ENCODE measurements around the gene ENO3. TPM values are rescaled to one million over a fixed set of nuclear protein-coding genes. Genes with fewer than 3 reads are reported as not detected.
A peak's percentile ranks its signal among the peaks of the same experiment; 100 is the strongest.

ENO3 gene
- total RNA-seq, 2 experiments from 2014 or later = 14.6 to 79.4 TPM

- TF ChIP-seq, protein P1, sequence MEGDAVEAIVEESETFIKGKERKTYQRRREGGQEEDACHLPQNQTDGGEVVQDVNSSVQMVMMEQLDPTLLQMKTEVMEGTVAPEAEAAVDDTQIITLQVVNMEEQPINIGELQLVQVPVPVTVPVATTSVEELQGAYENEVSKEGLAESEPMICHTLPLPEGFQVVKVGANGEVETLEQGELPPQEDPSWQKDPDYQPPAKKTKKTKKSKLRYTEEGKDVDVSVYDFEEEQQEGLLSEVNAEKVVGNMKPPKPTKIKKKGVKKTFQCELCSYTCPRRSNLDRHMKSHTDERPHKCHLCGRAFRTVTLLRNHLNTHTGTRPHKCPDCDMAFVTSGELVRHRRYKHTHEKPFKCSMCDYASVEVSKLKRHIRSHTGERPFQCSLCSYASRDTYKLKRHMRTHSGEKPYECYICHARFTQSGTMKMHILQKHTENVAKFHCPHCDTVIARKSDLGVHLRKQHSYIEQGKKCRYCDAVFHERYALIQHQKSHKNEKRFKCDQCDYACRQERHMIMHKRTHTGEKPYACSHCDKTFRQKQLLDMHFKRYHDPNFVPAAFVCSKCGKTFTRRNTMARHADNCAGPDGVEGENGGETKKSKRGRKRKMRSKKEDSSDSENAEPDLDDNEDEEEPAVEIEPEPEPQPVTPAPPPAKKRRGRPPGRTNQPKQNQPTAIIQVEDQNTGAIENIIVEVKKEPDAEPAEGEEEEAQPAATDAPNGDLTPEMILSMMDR (conservative IDR thresholded peaks at IDR 0.05; ENCODE audit: low read length) = no peak
- TF ChIP-seq EZH2phosphoT487 (IDR thresholded peaks at IDR 0.05; ENCODE audit: borderline replicate concordance, low read depth, low read length) = no peak
- Histone ChIP-seq H3K36me3 (ENCODE audit: insufficient read depth, low read length) (peaks cover 73% of the 10 kb centered on the region), H3K4me3 (ENCODE audit: low read depth, low read length, poor library complexity, severe bottlenecking) (peak overlapping the region; percentile 100), H3K4me2 (ENCODE audit: low read length) (peak overlapping the region; percentile 97), H3K4me1 (ENCODE audit: insufficient read depth, low read length, poor library complexity, severe bottlenecking) (peaks cover 66% of the 10 kb centered on the region), H3K79me2 (ENCODE audit: insufficient read depth, low read depth, low read length) (peaks cover 69% of the 10 kb centered on the region), H4K20me1 (ENCODE audit: insufficient read depth, low read length) (peaks cover 19% of the 10 kb centered on the region), H2AFZ (ENCODE audit: low read length) (no peak overlapping the region), H3K27ac (ENCODE audit: low read depth, low read length, poor library complexity, severe bottlenecking) (peak overlapping the region; percentile 99), H3K9me3 (ENCODE audit: low read length) (no peaks in the 10 kb centered on the region), H3K9me2 (ENCODE audit: insufficient read depth, low read length) (no peaks in the 10 kb centered on the region)
- no peak for DNase-seq (ENCODE audit: low spot score)
- ChIA-PET CTCF (ENCODE audit: unreplicated experiment) (no interaction called here), POLR2A (interaction anchor here (1.5 kb wide), 1 partner anchor 41 kb away, joined by 3 read pairs; no protein-coding TSS in a partner anchor)
- intact Hi-C loops (cut with micrococcal nuclease; ENCODE audit: unreplicated experiment) = loop anchor here (10.0 kb wide), 1 partner anchor 249 kb away; the partner anchor contains the start of gene ZNF594
- BruUV-seq (replicated peaks) = no TSS peak
Measured at GRCh38 chr17:4945944-4946280, 5.0 kb upstream of the ENO3 start.

- Histone ChIP-seq H3K4me3 (ENCODE audit: low read depth, low read length, poor library complexity, severe bottlenecking) (peak overlapping the region; percentile 100), H4K20me1 (ENCODE audit: insufficient read depth, low read length) (peaks cover 19% of the 10 kb centered on the region), H3K9me3 (ENCODE audit: low read length) (no peaks in the 10 kb centered on the region), H3K4me2 (ENCODE audit: low read length) (peak overlapping the region; percentile 97), H3K4me1 (ENCODE audit: insufficient read depth, low read length, poor library complexity, severe bottlenecking) (peaks cover 68% of the 10 kb centered on the region), H2AFZ (ENCODE audit: low read length) (no peak overlapping the region), H3K79me2 (ENCODE audit: insufficient read depth, low read depth, low read length) (peaks cover 64% of the 10 kb centered on the region), H3K9me2 (ENCODE audit: insufficient read depth, low read length) (no peaks in the 10 kb centered on the region), H3K36me3 (ENCODE audit: insufficient read depth, low read length) (peaks cover 68% of the 10 kb centered on the region), H3K27ac (ENCODE audit: low read depth, low read length, poor library complexity, severe bottlenecking) (peak overlapping the region; percentile 99)
- ChIA-PET POLR2A (interaction anchor here (0.7 to 1.5 kb wide), 3 partner anchors 21 to 157 kb away, joined by 3 to 4 read pairs (median 3); partner anchors contain the start of gene SPAG7), CTCF (ENCODE audit: unreplicated experiment) (no interaction called here)
- BruUV-seq (replicated peaks) = TSS peak; percentile 90
- peak; percentile 23 for DNase-seq (ENCODE audit: low spot score)
- no peak for TF ChIP-seq EZH2phosphoT487 (IDR thresholded peaks at IDR 0.05; ENCODE audit: borderline replicate concordance, low read depth, low read length)
- TF ChIP-seq, protein P1 (conservative IDR thresholded peaks at IDR 0.05; ENCODE audit: low read length) = no peak
- intact Hi-C loops (cut with micrococcal nuclease; ENCODE audit: unreplicated experiment) = loop anchor here (10.0 kb wide), 1 partner anchor 248 kb away; the partner anchor contains the start of gene ZNF594
Measured at GRCh38 chr17:4946312-4946976, 4.5 kb upstream of the ENO3 start.

DNA sequence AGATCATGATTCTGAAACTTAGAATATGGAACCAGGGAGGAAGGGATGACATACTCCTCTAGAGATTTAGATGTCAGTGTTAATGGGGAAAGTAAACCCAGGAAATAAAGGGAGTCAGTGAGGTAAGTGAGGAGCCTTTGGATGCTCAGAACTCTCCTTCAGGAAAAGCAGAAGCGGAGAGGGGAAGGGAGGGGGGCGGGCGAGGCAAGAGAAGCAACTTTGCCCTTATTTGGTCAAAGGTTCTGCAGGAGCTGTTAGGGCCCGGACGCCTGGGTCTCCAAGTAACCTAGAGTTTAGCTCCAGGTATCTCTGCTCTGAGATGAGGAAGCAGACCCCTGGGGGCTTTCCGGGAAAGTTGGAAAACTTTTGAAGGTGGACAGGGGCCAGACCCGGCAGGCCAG lies 3.9 kb upstream of the ENO3 start:
- BruUV-seq (replicated peaks) = no TSS peak
- peaks cover 58% of the 10 kb centered on the region for H3K79me2 ChIP-seq (ENCODE audit: insufficient read depth, low read depth, low read length)
- ChIA-PET CTCF (ENCODE audit: unreplicated experiment) (no interaction called here), POLR2A (interaction anchor here (0.7 to 1.5 kb wide), 3 partner anchors 20 to 157 kb away, joined by 3 to 4 read pairs (median 3); partner anchors contain the start of gene SPAG7)
- H3K9me2 ChIP-seq (ENCODE audit: insufficient read depth, low read length) = no peaks in the 10 kb centered on the region
- peak overlapping the region; percentile 100 for H3K4me3 ChIP-seq (ENCODE audit: low read depth, low read length, poor library complexity, severe bottlenecking)
- peaks cover 68% of the 10 kb centered on the region for H3K4me1 ChIP-seq (ENCODE audit: insufficient read depth, low read length, poor library complexity, severe bottlenecking)
- H4K20me1 ChIP-seq (ENCODE audit: insufficient read depth, low read length) = peaks cover 19% of the 10 kb centered on the region
- intact Hi-C loops (cut with micrococcal nuclease; ENCODE audit: unreplicated experiment) = loop anchor here (10.0 kb wide), 1 partner anchor 248 kb away; the partner anchor contains the start of gene ZNF594
- TF ChIP-seq, protein P1 (conservative IDR thresholded peaks at IDR 0.05; ENCODE audit: low read length) = no peak
- TF ChIP-seq EZH2phosphoT487 (IDR thresholded peaks at IDR 0.05; ENCODE audit: borderline replicate concordance, low read depth, low read length) = no peak
- H3K4me2 ChIP-seq (ENCODE audit: low read length) = peak overlapping the region; percentile 97
- no peak for DNase-seq (ENCODE audit: low spot score)
- no peak overlapping the region for H2AFZ ChIP-seq (ENCODE audit: low read length)
- H3K36me3 ChIP-seq (ENCODE audit: insufficient read depth, low read length) = peaks cover 62% of the 10 kb centered on the region
- H3K9me3 ChIP-seq (ENCODE audit: low read length) = no peaks in the 10 kb centered on the region
- peak overlapping the region; percentile 99 for H3K27ac ChIP-seq (ENCODE audit: low read depth, low read length, poor library complexity, severe bottlenecking)

Measured in OCI-LY7 (cell line).